ENCODE measurements around the gene CCDC68.

- TF ChIP-seq CTCF (IDR thresholded peaks at IDR 0.05): no peak
- no peak for TF ChIP-seq POLR2A (IDR thresholded peaks at IDR 0.05)
- no peak for TF ChIP-seq POLR2AphosphoS5 (IDR thresholded peaks at IDR 0.05)
These were observed 59.0 kb downstream of the CCDC68 start for GRCh38 chr18:54900290-54900689.
